ENCODE data around the gene PRDM16. TPM values are rescaled to one million over a fixed set of nuclear protein-coding genes. Genes with fewer than 3 reads are reported as not detected.

PRDM16 gene
- total RNA-seq, 1 donor from 2014 or later, result 0.43 TPM

DNA sequence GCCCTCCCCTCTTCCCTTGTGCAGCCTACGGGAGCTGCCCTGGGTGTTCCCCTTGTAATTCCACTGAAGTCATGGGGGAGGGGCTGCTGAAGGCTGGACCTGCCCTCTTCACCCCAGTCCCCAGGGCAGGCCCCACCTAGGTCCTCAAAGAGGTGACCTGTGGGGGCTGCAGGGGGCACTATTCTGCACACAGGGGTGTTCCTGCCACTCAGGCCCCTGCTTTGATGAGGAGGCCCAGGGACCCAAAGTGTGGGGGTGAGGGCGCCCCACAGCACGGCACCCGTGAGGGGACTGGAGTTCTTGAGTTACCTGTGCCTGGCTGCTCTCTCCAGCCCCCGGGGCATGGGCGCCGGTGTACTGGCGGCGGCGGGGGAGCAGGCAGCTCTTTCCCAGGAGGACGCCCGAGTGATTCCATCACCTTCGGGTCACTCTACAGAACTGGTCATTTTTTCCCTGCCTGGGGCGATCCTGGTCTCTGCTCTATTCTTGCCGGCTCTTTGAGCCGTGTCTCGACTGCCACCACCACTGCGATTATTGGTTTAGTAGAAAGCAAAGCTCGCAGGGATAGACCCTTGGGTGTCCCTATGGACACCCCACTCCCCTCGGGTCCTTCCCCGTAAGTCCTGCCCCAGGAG, 6.9 kb upstream of the PRDM16 start:
- peaks cover 5% of the 10 kb centered on the region for H3K4me1 ChIP-seq (ENCODE audit: insufficient read depth, low read length)
- no peak overlapping the region for H3K9ac ChIP-seq (ENCODE audit: low read length)
- peaks cover 27% of the 10 kb centered on the region for H3K27me3 ChIP-seq (ENCODE audit: insufficient read depth, low read length)
- H4K20me1 ChIP-seq (ENCODE audit: insufficient read depth, low read length), result peaks cover 26% of the 10 kb centered on the region
- Mint-ChIP-seq H3K27ac (ENCODE audit: unreplicated experiment) (no peak overlapping the region), H3K27me3 (ENCODE audit: low read depth, unreplicated experiment) (peaks cover 69% of the 10 kb centered on the region), H3K4me1 (ENCODE audit: low read depth, unreplicated experiment) (no peaks in the 10 kb centered on the region), H3K9me3 (ENCODE audit: unreplicated experiment) (no peaks in the 10 kb centered on the region), H3K4me3 (ENCODE audit: unreplicated experiment) (no peak overlapping the region), H3K36me3 (ENCODE audit: low read depth, unreplicated experiment) (no peaks in the 10 kb centered on the region)
- H3K4me3 ChIP-seq (ENCODE audit: insufficient read depth, low read depth, low read length), result no peak overlapping the region
- DNase-seq (ENCODE audit: low read depth) (no peak), FAIRE-seq (no peak)
- no peaks in the 10 kb centered on the region for H3K9me3 ChIP-seq (ENCODE audit: insufficient read depth, low read depth, low read length)
- H3K36me3 ChIP-seq (ENCODE audit: insufficient read depth, low read length), result no peaks in the 10 kb centered on the region
- H3K4me2 ChIP-seq (ENCODE audit: low read length), result no peak overlapping the region
- H2AFZ ChIP-seq (ENCODE audit: low read depth, low read length), result no peak overlapping the region
- H3K27ac ChIP-seq (ENCODE audit: low read depth, low read length), result no peak overlapping the region
- no peak for TF ChIP-seq EZH2 (IDR thresholded peaks at IDR 0.05; ENCODE audit: insufficient read depth, low read length)
- TF ChIP-seq, protein P1, sequence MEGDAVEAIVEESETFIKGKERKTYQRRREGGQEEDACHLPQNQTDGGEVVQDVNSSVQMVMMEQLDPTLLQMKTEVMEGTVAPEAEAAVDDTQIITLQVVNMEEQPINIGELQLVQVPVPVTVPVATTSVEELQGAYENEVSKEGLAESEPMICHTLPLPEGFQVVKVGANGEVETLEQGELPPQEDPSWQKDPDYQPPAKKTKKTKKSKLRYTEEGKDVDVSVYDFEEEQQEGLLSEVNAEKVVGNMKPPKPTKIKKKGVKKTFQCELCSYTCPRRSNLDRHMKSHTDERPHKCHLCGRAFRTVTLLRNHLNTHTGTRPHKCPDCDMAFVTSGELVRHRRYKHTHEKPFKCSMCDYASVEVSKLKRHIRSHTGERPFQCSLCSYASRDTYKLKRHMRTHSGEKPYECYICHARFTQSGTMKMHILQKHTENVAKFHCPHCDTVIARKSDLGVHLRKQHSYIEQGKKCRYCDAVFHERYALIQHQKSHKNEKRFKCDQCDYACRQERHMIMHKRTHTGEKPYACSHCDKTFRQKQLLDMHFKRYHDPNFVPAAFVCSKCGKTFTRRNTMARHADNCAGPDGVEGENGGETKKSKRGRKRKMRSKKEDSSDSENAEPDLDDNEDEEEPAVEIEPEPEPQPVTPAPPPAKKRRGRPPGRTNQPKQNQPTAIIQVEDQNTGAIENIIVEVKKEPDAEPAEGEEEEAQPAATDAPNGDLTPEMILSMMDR (IDR thresholded peaks at IDR 0.05; ENCODE audit: insufficient read depth, low read depth, low read length), result no peak
- H3K79me2 ChIP-seq (ENCODE audit: insufficient read depth, low read length), result peaks cover 7% of the 10 kb centered on the region

DNA sequence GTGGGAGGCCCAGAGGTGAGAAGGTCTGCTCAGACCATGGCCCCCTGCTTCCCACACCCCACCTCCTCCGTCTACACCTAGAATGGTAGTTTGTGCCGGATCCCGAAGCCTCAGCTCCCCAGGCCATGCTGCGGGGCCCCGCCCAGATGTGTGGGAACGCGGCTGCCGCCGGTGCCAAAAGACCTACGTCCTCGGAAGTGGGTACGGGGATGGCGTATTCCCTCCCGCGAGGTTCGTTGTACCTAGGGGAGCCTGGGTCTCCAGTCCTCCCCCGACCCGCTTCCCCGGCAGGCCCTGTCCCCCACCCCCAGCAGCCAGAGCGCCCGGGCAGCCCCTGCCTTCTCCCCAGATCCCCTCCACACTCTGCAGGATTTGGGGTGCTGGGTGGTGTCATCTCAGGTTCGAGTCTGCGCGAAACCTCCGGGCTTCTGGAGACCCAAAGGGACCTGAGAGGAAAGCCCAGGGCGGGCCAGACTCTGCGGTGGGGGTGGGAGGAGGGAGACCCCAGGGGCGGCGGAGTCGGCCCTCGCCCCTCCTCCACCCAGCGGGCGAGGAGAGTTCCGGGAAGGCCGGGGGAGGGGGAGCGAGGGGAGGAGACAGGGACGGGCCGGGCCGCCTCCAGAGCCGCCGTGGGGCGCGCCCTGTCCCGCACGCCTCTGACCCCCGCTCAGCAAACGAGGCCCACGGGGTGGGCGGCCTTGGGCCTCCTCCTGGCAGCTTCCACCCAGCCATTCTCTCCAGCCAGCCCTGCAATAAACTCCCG, 6.2 kb upstream of the PRDM16 start:
- Mint-ChIP-seq H3K36me3 (ENCODE audit: low read depth, unreplicated experiment) (no peaks in the 10 kb centered on the region), H3K4me1 (ENCODE audit: low read depth, unreplicated experiment) (no peaks in the 10 kb centered on the region), H3K27ac (ENCODE audit: unreplicated experiment) (no peak overlapping the region), H3K27me3 (ENCODE audit: low read depth, unreplicated experiment) (peaks cover 64% of the 10 kb centered on the region), H3K9me3 (ENCODE audit: unreplicated experiment) (no peaks in the 10 kb centered on the region), H3K4me3 (ENCODE audit: unreplicated experiment) (no peak overlapping the region)
- no peak overlapping the region for H3K4me3 ChIP-seq (ENCODE audit: insufficient read depth, low read depth, low read length)
- DNase-seq (ENCODE audit: low read depth), result no peak
- no peak for FAIRE-seq
- no peaks in the 10 kb centered on the region for H3K36me3 ChIP-seq (ENCODE audit: insufficient read depth, low read length)
- H3K4me1 ChIP-seq (ENCODE audit: insufficient read depth, low read length), result peaks cover 5% of the 10 kb centered on the region
- no peak overlapping the region for H3K9ac ChIP-seq (ENCODE audit: low read length)
- H3K27me3 ChIP-seq (ENCODE audit: insufficient read depth, low read length), result peaks cover 24% of the 10 kb centered on the region
- H3K79me2 ChIP-seq (ENCODE audit: insufficient read depth, low read length), result peaks cover 10% of the 10 kb centered on the region
- peaks cover 26% of the 10 kb centered on the region for H4K20me1 ChIP-seq (ENCODE audit: insufficient read depth, low read length)
- no peak overlapping the region for H3K4me2 ChIP-seq (ENCODE audit: low read length)
- H3K9me3 ChIP-seq (ENCODE audit: insufficient read depth, low read depth, low read length), result no peaks in the 10 kb centered on the region
- TF ChIP-seq EZH2 (IDR thresholded peaks at IDR 0.05; ENCODE audit: insufficient read depth, low read length), result no peak
- TF ChIP-seq, protein P1 (IDR thresholded peaks at IDR 0.05; ENCODE audit: insufficient read depth, low read depth, low read length), result no peak
- no peak overlapping the region for H2AFZ ChIP-seq (ENCODE audit: low read depth, low read length)
- no peak overlapping the region for H3K27ac ChIP-seq (ENCODE audit: low read depth, low read length)

Measured in astrocyte (in vitro differentiated cells and primary cell).